AG10803 (cell line): ENCODE measurements around the gene CACHD1.

Experiments
- DNase-seq: peaks from one replicate; pipeline ENCODE4 v3.0.0; 2010; ENCODE audit warnings: low read depth
- H3K4me3 ChIP-seq: 2 replicates; pipeline ENCODE4 v1.5.1; 2011; ENCODE audit warnings: mild to moderate bottlenecking, low read length, control low read depth
- CTCF ChIP-seq: conservative IDR thresholded peaks from 2 replicates; pipeline ENCODE4 v1.5.1; 2011; ENCODE audit warnings: mild to moderate bottlenecking, low read length, control low read depth, inconsistent platforms

Gene CACHD1

GRCh38 chr1:64493831-64494230 lies 23.9 kb downstream of the CACHD1 start:
- no peak overlapping the region for H3K4me3 ChIP-seq
- TF ChIP-seq CTCF: no peak
- no peak for DNase-seq

- DNase-seq: no peak
- no peak overlapping the region for H3K4me3 ChIP-seq
- no peak for TF ChIP-seq CTCF
These were observed 24.7 kb downstream of the CACHD1 start for GRCh38 chr1:64494659-64495058.

- no peak for TF ChIP-seq CTCF
- no peak overlapping the region for H3K4me3 ChIP-seq
- DNase-seq: no peak
These were observed 25.9 kb downstream of the CACHD1 start for GRCh38 chr1:64495878-64496277.

- no peak for TF ChIP-seq CTCF
- no peak overlapping the region for H3K4me3 ChIP-seq
- no peak for DNase-seq
These were observed 26.7 kb downstream of the CACHD1 start for GRCh38 chr1:64496606-64497005.

GRCh38 chr1:64497088-64497883 lies 27.4 kb downstream of the CACHD1 start:
- peak; percentile 24 for DNase-seq
- TF ChIP-seq CTCF: no peak
- H3K4me3 ChIP-seq: no peak overlapping the region

GRCh38 chr1:64498325-64498724 lies 28.4 kb downstream of the CACHD1 start:
- TF ChIP-seq CTCF: no peak
- no peak for DNase-seq
- no peak overlapping the region for H3K4me3 ChIP-seq

GRCh38 chr1:64499011-64499410 lies 29.1 kb downstream of the CACHD1 start:
- H3K4me3 ChIP-seq: no peak overlapping the region
- no peak for TF ChIP-seq CTCF
- no peak for DNase-seq
